AG09309 (cell line): ENCODE results near the gene MAP2K3.
"Not testable (repeated sequence)": the region's sequence is repeated elsewhere in the genome, so short reads cannot be mapped to it uniquely, and the experiment has no call there.

Experiments used
- DNase-seq: peaks from one replicate; pipeline ENCODE4 v3.0.0-alpha.2; 2010; ENCODE audit warnings: low read depth
- H3K4me3 ChIP-seq: 2 replicates; pipeline ENCODE4 v1.5.1; 2011; ENCODE audit warnings: mild to moderate bottlenecking, low read depth, low read length, moderate library complexity; ENCODE audit not compliant: control insufficient read depth
- CTCF ChIP-seq: IDR thresholded peaks from 2 replicates; pipeline ENCODE4 v1.5.1; 2011; ENCODE audit warnings: mild to moderate bottlenecking, low read depth, low read length, inconsistent platforms; ENCODE audit not compliant: insufficient read depth, control insufficient read depth; ENCODE audit errors: missing control alignments

The MAP2K3 gene

GRCh38 chr17:21345236-21345635 is 60.7 kb downstream of the MAP2K3 start:
- no peak overlapping the region for H3K4me3 ChIP-seq
- no peak for TF ChIP-seq CTCF
- no peak for DNase-seq

GRCh38 chr17:21346107-21346506 is 61.6 kb downstream of the MAP2K3 start:
- not testable (repeated sequence) for DNase-seq, H3K4me3 ChIP-seq

- not testable (repeated sequence) for DNase-seq, H3K4me3 ChIP-seq
Measured at GRCh38 chr17:21346651-21347250, 62.2 kb downstream of the MAP2K3 start.

GRCh38 chr17:21347660-21348059 is 63.1 kb downstream of the MAP2K3 start:
- not testable (repeated sequence) for DNase-seq, H3K4me3 ChIP-seq

- DNase-seq, result not testable (repeated sequence)
Measured at GRCh38 chr17:21348081-21348925, 63.8 kb downstream of the MAP2K3 start.

GRCh38 chr17:21348926-21349261 is 64.4 kb downstream of the MAP2K3 start:
- H3K4me3 ChIP-seq, DNase-seq: not testable (repeated sequence)

More at GRCh38 chr17:21348081-21348925, 63.8 kb downstream of the MAP2K3 start:
- not testable (repeated sequence) for H3K4me3 ChIP-seq

GRCh38 chr17:21349358-21350050 is 65.0 kb downstream of the MAP2K3 start:
- not testable (repeated sequence) for H3K4me3 ChIP-seq, DNase-seq

- not testable (repeated sequence) for DNase-seq
Measured at GRCh38 chr17:21350495-21350894, 66.0 kb downstream of the MAP2K3 start.

GRCh38 chr17:21351366-21352065 is 67.0 kb downstream of the MAP2K3 start:
- no peak for TF ChIP-seq CTCF
- H3K4me3 ChIP-seq, result no peak overlapping the region
- DNase-seq, result no peak

More at GRCh38 chr17:21350495-21350894, 66.0 kb downstream of the MAP2K3 start:
- not testable (repeated sequence) for H3K4me3 ChIP-seq

- no peak for DNase-seq
- no peak for TF ChIP-seq CTCF
- H3K4me3 ChIP-seq, result no peak overlapping the region
Measured at GRCh38 chr17:21352221-21352980, 67.9 kb downstream of the MAP2K3 start.
